Lung microvascular endothelial cell (primary cell): ENCODE measurements around the gene ORC4. TPM values are rescaled to one million over a fixed set of nuclear protein-coding genes. Genes with fewer than 3 reads are reported as not detected.
A peak's percentile ranks its signal among the peaks of the same experiment; 100 is the strongest.

Source experiments
- DNase-seq, 2 donors: peaks; one replicate each; pipeline versions ENCODE4 v3.0.0 to v3.0.0-alpha.2; 2010; ENCODE audit warnings: low read depth in 2 of 2
- total RNA-seq: library from RNA; depleted of rRNA; stranded (reverse); fragments of >200 nt; gene quantifications from 2 replicates; pipeline ENCODE4 v1.2.1, GENCODE V29; 2014

Gene ORC4
- 13.3 and 18.3 TPM in 2 replicates for total RNA-seq

DNA sequence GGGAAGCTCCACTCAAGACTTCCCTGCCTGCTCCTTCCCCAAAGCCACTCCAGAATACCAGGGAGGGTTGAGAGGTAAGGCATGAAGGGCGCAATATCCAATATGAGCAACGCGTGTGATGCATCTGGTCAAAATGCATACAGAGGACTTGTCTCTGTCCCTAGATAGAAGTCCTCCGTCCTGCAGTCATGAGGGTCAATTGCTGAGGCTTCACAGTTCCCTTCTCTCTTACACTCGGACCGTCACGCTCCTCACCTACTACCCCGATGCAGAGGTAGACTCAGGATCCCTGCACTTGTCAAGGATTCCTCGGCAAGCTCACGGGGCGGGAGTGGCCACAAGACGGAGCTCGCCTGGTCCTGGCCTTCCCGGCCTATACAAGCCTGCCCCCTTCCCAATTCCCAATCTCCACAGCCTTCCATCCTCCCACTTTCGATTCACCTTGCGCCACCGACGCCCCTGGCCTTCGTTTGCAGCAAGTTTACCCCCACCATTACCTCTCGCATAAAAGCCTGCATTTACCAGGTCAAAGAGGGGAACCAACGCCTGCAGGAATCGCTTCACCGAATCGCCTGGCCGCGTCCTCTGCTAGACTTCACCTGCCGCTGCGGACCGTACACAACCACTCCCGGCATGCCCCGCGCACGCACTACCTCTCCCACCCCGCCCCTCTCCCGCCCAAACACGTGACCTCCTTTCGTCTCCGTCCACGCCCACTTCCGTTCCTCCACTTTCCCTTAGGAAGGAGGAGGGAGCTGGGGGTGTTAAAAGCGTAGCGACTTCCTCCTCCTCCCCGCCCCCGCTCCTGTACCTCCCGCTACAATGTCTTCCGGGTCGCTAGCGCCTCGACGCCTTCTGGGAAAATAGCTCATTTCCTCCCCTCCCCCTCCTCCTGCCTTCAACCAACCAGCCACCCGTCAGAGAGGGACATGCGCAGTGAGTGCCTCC is at the start of gene ORC4:
Gene ORC4 (minus strand): TSS at position 627 of the 948 bp plus-strand sequence. CDS start 44,779 bp downstream, outside the sequence.
- peak; percentile 100 for DNase-seq

DNA sequence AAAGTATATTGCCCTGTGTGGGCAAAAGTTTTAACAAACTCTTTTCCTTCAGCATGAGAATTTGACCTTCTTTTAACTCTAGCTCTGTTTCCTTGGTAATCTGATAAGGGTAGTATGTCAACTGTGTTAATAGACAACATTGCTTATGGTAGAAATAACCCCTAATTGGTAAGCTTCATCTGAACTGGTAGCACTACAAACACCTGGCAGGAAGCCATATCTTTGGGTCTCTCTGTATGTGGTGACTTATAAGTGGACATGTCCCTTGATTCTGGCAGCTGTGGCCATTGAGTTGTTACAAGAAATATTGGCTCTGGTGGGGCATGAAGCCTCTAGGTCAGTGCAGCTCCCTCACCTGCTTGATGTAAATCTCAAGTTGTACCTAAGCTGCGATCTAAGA is 47.3 kb upstream of the ORC4 start:
- DNase-seq: peak in 1 of 2 donors; percentile 1

DNA sequence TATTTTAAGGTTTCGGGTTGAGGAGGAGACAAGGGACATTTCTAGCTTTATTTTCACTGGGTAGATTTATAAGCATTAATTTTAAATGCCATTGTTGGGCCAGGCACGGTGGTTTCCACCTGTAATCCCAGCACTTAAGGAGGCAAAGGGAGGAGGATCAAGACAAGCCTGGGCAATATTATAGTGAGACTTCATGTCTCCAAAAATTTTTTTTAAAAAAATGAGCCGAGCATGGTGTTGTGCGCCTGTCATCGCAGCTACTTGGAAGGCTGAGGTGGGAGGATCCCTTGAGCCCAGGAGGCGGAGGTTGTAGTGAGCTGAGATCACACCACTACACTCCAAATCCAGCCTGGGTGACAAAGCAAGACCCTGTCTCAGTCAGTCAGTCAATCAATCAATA is 45.4 kb upstream of the ORC4 start:
- no peak for DNase-seq

DNA sequence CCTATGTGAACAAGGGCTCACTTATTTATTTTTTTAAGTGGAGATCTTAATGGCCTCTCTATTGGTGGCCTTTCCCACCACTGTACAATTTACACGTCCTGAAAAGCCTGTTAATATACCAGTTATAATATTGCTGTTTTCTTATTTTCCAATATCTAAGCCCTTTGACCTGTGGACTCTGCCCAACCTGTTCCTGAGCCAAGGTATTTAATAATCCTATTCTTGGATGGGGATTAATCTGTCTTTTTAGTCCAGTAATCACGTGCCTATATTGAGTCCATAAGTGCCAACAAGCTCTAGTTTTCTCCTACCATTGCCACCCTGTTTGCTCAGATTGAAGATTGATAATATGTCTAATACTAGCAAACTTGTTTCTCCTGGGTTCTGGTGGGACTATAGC is 43.1 kb upstream of the ORC4 start:
- no peak for DNase-seq

DNA sequence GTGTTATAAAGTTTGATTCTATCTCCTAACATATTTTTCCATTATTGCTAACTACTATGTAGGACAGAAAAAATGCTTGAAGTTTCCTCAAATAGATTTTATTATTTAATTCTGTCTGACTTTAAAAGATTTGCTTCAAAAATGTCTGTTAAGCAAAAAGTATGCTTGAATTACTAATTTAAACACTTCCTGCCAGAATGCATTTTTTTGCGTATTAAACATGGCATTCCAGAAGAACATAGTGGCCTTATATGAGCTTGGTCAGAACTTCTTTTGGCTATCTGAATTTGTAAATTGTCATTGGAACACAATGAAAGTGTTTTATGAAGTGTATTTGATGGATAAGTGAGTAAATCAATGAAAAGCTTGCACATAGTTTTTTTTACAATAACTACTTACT is 38.1 kb upstream of the ORC4 start:
- no peak for DNase-seq

DNA sequence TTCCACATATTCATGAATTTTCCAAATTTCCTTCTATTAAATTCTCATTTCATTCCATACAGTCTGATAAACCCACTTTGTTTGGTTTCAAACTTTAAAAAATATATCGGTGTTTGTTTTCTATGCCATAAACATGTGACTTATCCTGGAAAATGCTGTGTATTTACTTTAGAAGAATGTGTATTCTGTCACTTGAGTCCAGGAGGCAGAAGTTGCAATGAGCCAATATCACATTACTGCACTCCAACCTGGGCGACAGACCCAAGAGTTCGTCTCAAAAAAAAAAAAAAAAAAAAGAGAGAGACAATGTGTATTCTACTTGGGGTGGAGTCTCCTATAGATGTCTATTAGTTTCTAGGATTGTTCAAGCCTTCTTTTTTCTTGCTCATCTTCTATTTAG is 32.1 kb upstream of the ORC4 start:
- DNase-seq: no peak

DNA sequence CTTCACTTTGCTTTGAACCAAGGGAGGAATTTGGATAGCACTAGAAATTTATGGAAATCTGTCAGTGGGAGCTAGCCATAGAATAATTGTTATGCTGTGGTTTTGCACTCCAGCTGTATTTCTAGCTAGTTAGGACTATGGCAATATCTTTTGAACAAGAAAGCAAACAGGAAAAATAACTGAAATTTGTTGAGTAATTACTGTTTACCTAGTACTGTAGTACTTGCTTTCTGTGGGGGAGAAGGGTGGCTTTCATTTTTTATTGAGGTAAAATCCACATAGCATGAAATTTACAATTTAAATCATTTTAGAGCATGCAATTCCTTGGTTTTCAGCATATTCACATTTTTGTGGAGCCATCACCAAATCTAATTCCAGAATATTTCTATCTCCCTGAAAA is 28.7 kb upstream of the ORC4 start:
- DNase-seq: no peak

DNA sequence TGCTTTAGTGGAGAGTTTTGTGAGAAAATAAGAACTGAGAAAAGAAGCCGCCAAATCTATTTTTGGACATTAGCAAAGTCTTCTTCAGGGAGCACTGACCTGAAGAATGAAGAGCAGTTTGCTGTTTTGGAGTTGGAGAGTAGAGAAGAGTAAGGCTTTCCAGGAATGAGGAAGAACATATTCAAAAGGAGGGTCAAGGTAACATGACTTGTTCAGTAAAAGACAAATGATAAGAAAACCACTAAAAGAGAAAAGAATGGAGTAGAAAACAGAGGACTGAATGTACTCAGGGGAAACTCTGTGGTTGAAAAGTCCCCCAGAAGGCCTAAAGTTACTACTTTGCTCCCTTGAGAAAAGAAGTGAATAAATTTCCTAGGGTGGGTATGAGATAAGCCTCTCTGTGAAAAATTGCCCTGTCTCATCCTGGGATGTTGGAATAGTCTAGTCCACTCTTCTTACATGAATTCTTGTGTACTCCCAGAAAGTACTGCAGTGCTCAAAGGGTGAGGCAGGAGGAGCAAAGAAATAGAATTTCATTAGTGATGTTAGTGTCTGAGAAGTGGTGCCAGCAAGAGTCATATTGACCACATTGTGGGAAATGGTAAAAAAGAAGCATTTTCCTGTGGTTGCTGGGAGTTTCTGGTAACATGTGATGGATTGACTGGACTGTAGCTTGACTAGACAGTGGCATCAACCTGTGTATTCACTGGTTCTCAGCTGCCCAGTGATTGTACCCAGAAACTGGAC is 28.1 kb upstream of the ORC4 start:
- DNase-seq: no peak

DNA sequence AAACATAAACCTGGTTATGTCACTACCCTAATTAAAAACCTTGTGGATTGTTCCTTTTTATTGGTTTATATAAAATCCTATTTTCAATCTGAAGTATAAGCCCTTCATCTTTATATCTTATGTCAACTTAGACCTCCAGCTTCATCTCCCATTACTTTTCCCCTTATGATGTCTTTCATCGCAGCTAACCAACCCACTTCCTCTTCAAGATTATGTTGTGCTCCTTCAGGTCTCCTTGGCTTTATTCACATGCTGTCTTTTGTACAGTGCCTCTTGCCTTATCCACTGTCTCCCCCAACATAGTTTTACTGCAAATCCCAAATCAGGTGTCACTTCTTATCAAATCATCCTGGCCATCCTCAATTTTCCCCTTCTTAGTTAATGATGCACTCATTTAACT is 26.3 kb upstream of the ORC4 start:
- no peak for DNase-seq

DNA sequence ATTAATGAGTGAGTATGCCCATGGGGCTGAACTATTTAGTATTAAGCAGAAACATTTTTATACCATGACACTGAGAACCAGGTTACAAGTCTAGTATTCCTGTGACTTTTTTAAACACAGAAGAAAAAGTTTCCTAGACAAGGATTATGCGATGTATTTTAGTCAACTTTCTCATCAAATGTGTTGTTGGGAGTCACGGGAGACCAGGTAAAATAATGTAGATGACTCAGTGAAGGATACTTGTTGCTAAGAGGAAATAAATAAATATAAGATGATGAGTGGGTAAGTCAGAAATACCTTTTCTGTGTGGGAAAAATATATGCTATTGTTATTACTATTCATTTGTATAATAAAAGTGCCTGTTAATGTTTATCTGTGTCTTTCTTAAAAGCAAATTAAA is 23.8 kb upstream of the ORC4 start:
- DNase-seq: peak in 1 of 2 donors; percentile 6

DNA sequence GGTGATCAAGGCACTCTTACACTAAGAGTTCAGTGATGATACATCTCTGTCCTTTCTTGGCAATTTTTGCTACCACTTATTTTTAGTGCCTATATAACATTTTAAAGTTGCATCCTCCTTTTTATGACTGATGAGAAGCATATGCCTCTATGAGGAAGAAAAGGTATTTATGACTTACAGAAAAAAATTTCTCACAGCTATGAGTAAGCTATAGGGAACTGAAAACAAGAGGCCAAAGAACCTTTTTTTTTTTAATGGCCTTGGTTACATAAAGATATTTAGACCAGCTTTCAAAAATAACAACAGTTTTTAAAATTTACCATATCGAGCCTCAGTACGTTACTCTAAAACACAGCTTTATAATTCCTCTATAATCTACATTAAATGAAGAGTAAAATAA is 21.7 kb upstream of the ORC4 start:
- DNase-seq: no peak

DNA sequence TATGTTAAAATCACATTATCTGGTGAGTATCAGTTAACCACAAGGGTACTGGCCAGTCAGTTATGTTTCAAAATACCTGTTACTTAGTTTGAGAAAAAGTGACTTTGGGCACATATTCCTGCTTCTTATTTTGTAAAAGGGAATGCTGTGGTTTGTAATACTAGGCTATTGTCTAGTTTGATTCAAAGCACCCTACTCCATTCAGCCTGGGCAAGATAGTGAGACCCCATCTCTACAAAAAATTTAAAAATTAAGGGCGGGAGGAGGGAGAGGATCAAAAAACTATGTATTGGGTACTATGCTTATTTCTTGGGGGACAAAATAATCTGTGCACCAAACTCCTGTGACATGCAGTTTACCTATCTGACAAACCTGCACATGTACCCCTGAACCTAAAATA is 19.2 kb upstream of the ORC4 start:
- no peak for DNase-seq

DNA sequence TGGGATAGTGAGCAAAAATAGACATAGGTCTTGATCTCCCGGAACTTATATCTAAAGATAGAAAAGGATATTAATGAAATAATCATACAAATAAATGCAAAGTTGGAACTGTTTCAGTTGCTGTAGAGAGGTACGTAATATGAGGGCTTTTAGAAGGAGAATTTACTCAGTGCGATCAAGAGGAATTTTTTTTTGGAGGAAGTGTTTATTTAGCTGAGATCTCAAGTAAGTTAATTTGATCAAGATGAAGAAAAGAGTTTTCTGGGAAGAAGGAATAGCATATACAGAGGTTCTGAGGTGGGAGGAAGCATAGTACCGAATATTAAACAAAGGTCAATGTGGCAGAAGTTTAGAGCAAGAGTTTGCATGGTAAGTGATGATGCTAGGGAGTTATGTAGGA is 11.7 kb upstream of the ORC4 start:
- DNase-seq: no peak

DNA sequence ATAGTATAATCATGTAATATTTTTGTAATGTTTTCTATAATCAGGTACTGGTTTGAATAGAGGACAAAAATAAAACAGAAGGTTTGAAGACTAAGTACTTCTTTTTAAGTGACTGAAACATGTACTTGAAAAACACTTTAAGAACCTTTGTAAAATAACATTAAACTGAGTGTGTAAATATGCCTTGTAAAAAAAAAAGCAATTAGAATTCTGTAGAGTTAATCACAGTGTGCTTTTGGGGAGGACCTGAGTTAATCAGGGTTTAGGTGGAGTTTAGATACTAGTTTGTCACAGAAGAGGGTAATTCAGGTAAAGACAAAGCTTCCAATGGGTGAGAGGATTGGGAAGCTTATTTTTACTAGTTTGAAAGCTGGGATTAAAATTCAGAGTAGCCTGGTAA is 10.6 kb upstream of the ORC4 start:
- no peak for DNase-seq

DNA sequence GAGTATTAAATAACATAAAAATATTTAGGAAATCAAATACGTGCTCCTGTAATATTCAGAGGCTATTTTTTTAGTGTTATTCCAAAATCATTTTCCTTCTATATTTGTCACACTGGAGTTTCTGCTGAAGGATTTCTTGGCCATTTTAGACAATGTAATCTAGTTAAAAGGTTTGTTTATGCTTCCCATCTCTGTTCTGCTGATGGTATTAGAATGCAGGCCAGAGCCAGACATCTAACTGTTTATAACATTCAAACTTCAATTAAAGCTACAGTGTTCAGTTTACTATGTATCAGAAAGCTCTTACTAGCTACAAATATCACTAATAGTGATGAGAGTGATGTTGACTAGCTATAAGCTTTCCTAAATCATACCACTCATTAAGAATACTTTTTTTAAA is 8.2 kb upstream of the ORC4 start:
- no peak for DNase-seq

DNA sequence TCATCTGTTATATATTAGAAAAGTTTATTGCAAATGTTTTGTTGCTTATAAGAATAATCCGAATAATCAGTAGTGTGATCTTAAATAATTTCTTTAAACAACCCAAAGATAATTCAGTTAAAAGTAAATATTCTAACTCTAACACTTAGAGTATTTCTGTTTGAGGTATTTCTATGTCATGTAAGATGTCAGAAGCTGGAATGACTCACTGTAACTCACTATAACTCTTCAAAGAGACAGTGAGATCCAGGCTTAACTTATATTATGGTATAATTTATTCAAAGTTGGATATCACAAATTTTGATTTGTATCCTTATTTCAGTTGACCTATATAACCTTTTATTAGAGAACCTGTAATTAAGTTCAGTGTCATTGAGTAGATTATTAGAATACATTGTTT is 7.3 kb upstream of the ORC4 start:
- DNase-seq: no peak

DNA sequence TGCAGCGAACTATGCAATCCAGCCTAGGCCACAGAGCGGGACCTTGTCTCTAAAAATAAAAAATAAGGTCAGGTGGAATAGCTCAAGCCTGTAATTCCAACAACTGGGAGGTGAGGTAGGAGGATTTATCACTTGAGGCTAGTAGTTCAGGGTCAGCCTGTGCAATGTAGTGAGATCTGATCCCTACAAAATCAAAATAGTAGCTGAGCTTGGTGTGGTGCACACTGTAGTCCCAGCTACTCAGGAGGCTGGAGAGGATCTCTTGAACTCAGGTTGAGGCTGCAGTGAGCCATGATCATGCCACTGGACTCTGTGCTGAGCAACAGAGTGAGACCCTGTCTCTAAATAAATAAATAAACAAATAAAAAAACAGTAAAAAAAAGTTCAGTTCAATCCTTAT is 6.0 kb upstream of the ORC4 start:
- no peak for DNase-seq

DNA sequence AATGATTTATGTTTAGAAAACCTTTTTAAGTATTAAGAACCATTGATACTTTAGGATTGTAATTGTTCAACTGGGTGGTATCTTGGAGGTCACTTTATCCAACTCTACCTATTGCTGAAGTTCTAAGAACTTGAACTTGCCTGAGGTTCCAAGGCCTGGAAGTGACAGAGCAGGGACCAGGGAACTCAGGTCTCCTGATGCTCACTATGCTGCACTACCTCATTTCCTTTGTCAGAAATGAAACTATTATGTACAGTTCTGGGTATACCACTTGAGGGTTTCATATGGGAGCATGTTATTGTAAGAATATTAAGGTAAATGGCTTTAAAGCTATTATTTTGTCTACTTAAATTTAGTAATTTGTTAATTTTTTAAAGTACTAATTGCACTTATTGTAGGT is 3.3 kb upstream of the ORC4 start:
- peak; percentile 26 to 45 for DNase-seq

DNA sequence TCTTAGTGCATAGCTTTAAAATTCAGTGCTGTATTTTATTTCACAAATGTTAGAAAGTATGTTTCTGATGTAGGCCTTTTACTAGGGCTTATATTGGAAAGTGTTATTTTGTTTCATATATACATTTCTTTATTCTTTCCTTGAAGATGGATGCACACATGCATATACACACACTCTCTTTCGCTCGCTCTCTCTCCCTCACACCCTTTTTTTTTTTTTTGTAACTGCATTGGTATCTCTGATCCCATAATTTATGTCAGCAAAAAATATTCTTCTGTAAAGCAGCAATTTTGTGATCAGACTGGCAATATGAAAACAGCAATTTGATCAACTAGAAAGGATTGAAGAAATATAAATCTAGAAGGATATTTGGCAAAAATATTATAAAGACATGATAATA is 2.3 kb upstream of the ORC4 start:
- DNase-seq: no peak

DNA sequence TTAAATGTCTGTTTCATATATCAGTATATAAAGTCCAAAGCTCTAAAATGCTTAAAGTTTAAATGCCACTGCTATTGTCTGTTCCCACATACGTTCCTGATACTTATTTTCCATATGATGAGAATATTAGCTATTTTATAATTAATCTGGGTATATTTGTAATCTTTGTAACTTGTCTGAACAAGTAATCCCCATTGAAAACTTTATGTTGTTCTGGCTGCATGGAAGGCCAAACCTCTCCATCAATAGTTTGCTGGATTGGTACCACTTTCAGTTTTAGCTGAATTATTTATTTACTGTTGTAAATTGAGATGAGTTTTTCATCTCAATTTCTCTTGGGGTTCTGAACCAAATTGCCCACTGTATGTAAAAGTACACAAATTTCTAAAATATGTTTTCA is 1.8 kb upstream of the ORC4 start:
- DNase-seq: peak; percentile 15 to 17

DNA sequence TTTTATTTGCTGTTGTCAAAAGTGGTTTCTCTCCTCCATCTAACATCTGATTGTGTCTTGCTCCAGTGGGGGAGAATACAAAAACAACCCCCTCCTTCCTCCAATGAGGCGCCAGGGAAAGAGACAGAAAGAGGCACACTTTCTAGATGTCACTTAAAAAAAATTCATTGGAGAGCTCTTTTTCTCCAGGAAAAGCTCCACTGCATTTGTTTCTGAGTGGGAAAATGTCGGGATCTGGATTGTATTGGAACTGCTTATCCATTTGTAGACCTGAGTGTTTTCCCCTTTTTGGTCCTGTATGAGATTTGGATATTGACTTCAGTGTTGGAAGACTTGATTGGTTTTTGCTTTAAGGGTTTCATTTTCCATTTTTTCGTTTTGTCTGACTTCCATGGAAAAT is 1.3 kb upstream of the ORC4 start:
- DNase-seq: peak; percentile 2 to 3

DNA sequence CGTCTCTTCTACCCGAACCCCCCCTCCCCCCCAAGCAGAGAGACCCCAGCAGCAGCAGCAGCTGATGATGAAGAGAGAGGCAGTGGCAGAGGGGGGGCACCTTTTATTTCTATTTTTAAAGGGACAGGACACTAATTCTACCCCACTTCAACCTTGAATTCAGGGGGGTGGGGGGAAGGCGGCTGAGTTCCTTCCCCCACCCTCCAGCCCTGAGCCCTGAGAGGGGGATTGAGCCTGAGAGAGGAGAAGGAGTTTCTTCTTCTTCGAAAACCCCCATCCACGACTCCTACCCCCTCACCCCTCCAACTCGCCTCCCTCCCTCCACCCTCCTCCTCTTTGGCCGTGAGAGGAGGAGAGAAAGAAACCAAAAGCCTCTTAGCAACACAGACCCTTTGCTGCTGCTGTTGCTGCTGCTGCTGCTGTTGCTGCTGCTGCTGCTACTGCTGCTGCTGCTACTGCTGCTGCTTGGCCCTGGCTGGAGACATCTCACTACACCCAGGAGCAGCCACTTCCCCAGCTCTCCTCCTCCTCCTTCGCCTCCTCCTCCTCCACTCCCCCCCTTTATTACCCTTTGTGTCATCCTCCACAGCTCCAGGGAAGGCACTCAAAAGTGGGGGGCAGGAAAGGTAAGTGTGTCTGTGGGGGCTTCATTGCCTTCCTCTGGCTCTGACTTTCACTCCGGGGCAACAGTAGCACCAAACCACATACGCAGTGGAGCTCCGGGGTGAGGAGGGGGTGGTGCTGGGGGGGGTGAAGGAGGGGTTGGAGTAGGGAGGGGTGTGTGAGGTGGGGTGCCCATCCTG is 723 bp upstream of the ORC4 start, which contains the start of gene MBD5:
Gene MBD5 (plus strand): TSS at position 33 of the 803 bp plus-strand sequence.
- DNase-seq: peak; percentile 59 to 63
